Neural progenitor cell (in vitro differentiated cells): ENCODE measurements around the gene DAB2. TPM values are rescaled to one million over a fixed set of nuclear protein-coding genes. Genes with fewer than 3 reads are reported as not detected.

Source experiments
- DNase-seq: peaks from one replicate; pipeline ENCODE4 v3.0.0-alpha.2; 2016; ENCODE audit warnings: low spot score
- H2AFZ ChIP-seq: fragments of 200-600 bp; sonication (generic); replicated peaks from 2 replicates; pipeline ENCODE4 v1.6.1; 2016; ENCODE audit warnings: antibody characterized with exemption
- H3F3A ChIP-seq: fragments of 200-600 bp; sonication (generic); 2 replicates; pipeline ENCODE4 v1.6.1; 2016; ENCODE audit warnings: antibody characterized with exemption, low read depth
- H3K27ac ChIP-seq: fragments of 200-600 bp; sonication (generic); 2 replicates; pipeline ENCODE4 v1.5.1; 2016; ENCODE audit warnings: mild to moderate bottlenecking
- H3K27me3 ChIP-seq: fragments of 200-600 bp; sonication (generic); 2 replicates; pipeline ENCODE4 v1.6.1; 2016; ENCODE audit warnings: mild to moderate bottlenecking, moderate library complexity
- H3K36me3 ChIP-seq: fragments of 200-600 bp; sonication (generic); 2 replicates; pipeline ENCODE4 v1.5.1; 2016
- H3K4me1 ChIP-seq: fragments of 200-600 bp; sonication (generic); 2 replicates; pipeline ENCODE4 v1.6.1; 2016; ENCODE audit warnings: mixed run types
- H3K4me2 ChIP-seq: fragments of 200-600 bp; sonication (generic); 2 replicates; pipeline ENCODE4 v1.6.1; 2016
- H3K4me3 ChIP-seq: fragments of 200-600 bp; sonication (generic); 2 replicates; pipeline ENCODE4 v1.5.1; 2016
- H3K79me2 ChIP-seq: fragments of 200-600 bp; sonication (generic); 2 replicates; pipeline ENCODE4 v1.6.1; 2016; ENCODE audit warnings: low read depth
- H3K9ac ChIP-seq: fragments of 200-600 bp; sonication (generic); 2 replicates; pipeline ENCODE4 v1.6.1; 2016
- H3K9me3 ChIP-seq: fragments of 200-600 bp; sonication (generic); 2 replicates; pipeline ENCODE4 v1.5.1; 2016; ENCODE audit warnings: low read depth
- H4K20me1 ChIP-seq: fragments of 200-600 bp; sonication (generic); 2 replicates; pipeline ENCODE4 v1.6.1; 2016; ENCODE audit warnings: low read depth
- H3K27ac Mint-ChIP-seq: 3 replicates; pipeline ENCODE4 v1.8.0; 2021; ENCODE audit warnings: mixed read lengths
- H3K27me3 Mint-ChIP-seq: 2 replicates; pipeline ENCODE4 v1.8.0; 2022; ENCODE audit warnings: low read depth, mild to moderate bottlenecking, inconsistent platforms, moderate library complexity, mixed read lengths; ENCODE audit not compliant: insufficient read depth
- H3K36me3 Mint-ChIP-seq: 3 replicates; pipeline ENCODE4 v1.8.0; 2021; ENCODE audit warnings: mixed read lengths
- H3K4me1 Mint-ChIP-seq: 3 replicates; pipeline ENCODE4 v1.8.0; 2021; ENCODE audit warnings: mixed read lengths
- H3K4me3 Mint-ChIP-seq: 3 replicates; pipeline ENCODE4 v1.8.0; 2021; ENCODE audit warnings: mild to moderate bottlenecking, moderate library complexity, mixed read lengths
- H3K9me3 Mint-ChIP-seq: 3 replicates; pipeline ENCODE4 v1.8.0; 2020; ENCODE audit warnings: mixed read lengths
- EZH2 ChIP-seq: fragments of 200-600 bp; sonication (generic); IDR thresholded peaks from 2 replicates; pipeline ENCODE4 v1.6.1; 2017; ENCODE audit warnings: antibody characterized with exemption, mild to moderate bottlenecking, moderate library complexity
- EZH2phosphoT487 ChIP-seq: fragments of 200-600 bp; sonication (generic); IDR thresholded peaks from 2 replicates; pipeline ENCODE4 v1.6.1; 2017; ENCODE audit warnings: antibody characterized with exemption
- total RNA-seq: library from RNA; depleted of rRNA; stranded (reverse); fragments of >200 nt; gene quantifications from 2 replicates; pipeline ENCODE4 v1.2.3, GENCODE V29; 2015; ENCODE audit warnings: low replicate concordance
- TF ChIP-seq, protein P1 (sequence below): fragments of 200-600 bp; sonication (generic); IDR thresholded peaks from 2 replicates; pipeline ENCODE4 v1.5.1; 2017; ENCODE audit warnings: antibody characterized with exemption, mild to moderate bottlenecking

DAB2 gene
- total RNA-seq, 1 donor from 2014 or later = 9.9 TPM

DNA sequence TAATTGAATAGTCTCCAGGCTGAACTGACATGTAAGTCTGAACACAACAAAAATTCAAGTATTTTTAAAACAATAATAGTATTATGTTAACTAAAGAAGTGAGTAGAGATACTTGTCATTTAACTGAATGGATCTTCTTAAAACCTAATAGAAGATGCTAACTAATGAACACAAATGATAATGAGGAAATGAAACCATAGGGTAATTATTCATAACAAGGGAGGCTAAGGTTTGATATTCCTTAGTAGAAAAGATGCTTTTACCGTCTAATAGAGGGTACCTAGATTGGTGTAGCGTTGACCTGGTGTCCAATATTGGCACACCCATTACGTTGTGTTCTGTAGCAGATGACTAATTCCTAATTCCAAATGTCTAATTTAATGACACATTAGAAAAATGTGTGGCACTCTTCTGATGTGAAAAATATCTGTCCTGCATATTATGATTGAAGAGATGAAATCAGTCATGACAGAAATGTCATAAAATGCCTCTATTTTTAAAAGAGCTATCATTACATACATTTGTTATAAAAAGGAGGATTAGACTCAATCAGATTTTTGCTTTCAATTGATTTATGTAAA lies 14.9 kb upstream of the DAB2 start:
- TF ChIP-seq EZH2 = no peak
- H3F3A ChIP-seq = no peaks in the 10 kb centered on the region
- H3K9ac ChIP-seq = no peak overlapping the region
- H3K79me2 ChIP-seq = no peaks in the 10 kb centered on the region
- no peaks in the 10 kb centered on the region for H3K9me3 ChIP-seq
- no peak overlapping the region for H3K4me3 ChIP-seq
- H3K4me3 Mint-ChIP-seq = no peak overlapping the region
- no peaks in the 10 kb centered on the region for H3K27me3 Mint-ChIP-seq
- no peaks in the 10 kb centered on the region for H3K36me3 ChIP-seq
- H3K4me1 Mint-ChIP-seq = no peaks in the 10 kb centered on the region
- no peak overlapping the region for H3K27ac ChIP-seq
- H3K27ac Mint-ChIP-seq = no peak overlapping the region
- DNase-seq = no peak
- no peaks in the 10 kb centered on the region for H3K4me1 ChIP-seq
- no peak overlapping the region for H2AFZ ChIP-seq
- no peak overlapping the region for H3K4me2 ChIP-seq
- H3K9me3 Mint-ChIP-seq = no peaks in the 10 kb centered on the region
- no peaks in the 10 kb centered on the region for H4K20me1 ChIP-seq
- H3K27me3 ChIP-seq = no peaks in the 10 kb centered on the region
- no peaks in the 10 kb centered on the region for H3K36me3 Mint-ChIP-seq

DNA sequence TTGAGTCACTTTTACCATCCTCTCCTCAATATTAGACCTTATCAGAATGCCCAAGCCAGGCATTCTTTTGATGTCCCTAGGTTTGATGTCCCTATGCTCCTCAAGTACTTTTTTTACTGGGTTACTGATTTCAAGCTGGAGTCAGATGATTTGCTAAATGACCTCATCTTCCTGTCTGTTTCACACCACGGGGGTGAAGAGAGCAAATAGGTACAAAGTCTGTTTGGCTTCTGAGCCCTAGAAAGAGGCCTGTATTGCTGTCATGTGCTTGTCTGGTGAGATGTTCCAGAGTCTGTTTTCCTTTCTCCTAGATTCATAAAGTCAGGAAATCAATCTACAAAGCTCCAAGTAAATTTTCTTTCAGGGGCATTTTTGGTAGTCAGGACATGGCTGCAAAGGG lies 12.7 kb upstream of the DAB2 start:
- Mint-ChIP-seq H3K27ac (no peak overlapping the region), H3K4me1 (no peaks in the 10 kb centered on the region), H3K9me3 (no peaks in the 10 kb centered on the region), H3K4me3 (no peak overlapping the region), H3K27me3 (no peaks in the 10 kb centered on the region), H3K36me3 (no peaks in the 10 kb centered on the region)
- no peak for DNase-seq
- H4K20me1 ChIP-seq = no peaks in the 10 kb centered on the region
- no peak overlapping the region for H3K4me2 ChIP-seq
- no peak overlapping the region for H2AFZ ChIP-seq
- TF ChIP-seq, protein P1, sequence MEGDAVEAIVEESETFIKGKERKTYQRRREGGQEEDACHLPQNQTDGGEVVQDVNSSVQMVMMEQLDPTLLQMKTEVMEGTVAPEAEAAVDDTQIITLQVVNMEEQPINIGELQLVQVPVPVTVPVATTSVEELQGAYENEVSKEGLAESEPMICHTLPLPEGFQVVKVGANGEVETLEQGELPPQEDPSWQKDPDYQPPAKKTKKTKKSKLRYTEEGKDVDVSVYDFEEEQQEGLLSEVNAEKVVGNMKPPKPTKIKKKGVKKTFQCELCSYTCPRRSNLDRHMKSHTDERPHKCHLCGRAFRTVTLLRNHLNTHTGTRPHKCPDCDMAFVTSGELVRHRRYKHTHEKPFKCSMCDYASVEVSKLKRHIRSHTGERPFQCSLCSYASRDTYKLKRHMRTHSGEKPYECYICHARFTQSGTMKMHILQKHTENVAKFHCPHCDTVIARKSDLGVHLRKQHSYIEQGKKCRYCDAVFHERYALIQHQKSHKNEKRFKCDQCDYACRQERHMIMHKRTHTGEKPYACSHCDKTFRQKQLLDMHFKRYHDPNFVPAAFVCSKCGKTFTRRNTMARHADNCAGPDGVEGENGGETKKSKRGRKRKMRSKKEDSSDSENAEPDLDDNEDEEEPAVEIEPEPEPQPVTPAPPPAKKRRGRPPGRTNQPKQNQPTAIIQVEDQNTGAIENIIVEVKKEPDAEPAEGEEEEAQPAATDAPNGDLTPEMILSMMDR = no peak
- TF ChIP-seq EZH2 = no peak
- TF ChIP-seq EZH2phosphoT487 = no peak
- H3K27me3 ChIP-seq = no peaks in the 10 kb centered on the region
- H3F3A ChIP-seq = no peaks in the 10 kb centered on the region
- no peaks in the 10 kb centered on the region for H3K4me1 ChIP-seq
- no peaks in the 10 kb centered on the region for H3K79me2 ChIP-seq
- no peak overlapping the region for H3K27ac ChIP-seq
- H3K9ac ChIP-seq = no peak overlapping the region
- no peak overlapping the region for H3K4me3 ChIP-seq
- H3K9me3 ChIP-seq = no peaks in the 10 kb centered on the region
- no peaks in the 10 kb centered on the region for H3K36me3 ChIP-seq

DNA sequence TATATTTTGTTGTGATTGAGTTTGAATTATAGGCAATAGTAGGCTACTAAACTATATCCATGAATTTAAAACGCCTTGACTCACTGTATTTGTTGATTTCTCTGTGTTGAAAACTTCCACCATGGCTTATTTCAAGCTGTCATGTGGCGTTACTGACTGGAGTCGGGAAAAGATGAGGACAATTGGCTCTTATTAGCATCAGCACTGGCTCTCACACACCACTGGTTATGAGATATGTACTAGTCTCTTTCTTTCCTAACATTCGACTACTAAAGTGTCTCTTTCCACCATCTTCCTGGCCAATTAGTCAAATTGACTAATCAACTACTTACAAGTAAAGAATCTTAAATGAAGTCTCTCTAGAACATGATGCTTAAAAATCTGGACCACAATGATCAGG lies 9.1 kb upstream of the DAB2 start:
- H3K27ac Mint-ChIP-seq = no peak overlapping the region
- no peak overlapping the region for H3K4me2 ChIP-seq
- TF ChIP-seq EZH2phosphoT487 (no peak), EZH2 (no peak)
- TF ChIP-seq, protein P1 = no peak

DNA sequence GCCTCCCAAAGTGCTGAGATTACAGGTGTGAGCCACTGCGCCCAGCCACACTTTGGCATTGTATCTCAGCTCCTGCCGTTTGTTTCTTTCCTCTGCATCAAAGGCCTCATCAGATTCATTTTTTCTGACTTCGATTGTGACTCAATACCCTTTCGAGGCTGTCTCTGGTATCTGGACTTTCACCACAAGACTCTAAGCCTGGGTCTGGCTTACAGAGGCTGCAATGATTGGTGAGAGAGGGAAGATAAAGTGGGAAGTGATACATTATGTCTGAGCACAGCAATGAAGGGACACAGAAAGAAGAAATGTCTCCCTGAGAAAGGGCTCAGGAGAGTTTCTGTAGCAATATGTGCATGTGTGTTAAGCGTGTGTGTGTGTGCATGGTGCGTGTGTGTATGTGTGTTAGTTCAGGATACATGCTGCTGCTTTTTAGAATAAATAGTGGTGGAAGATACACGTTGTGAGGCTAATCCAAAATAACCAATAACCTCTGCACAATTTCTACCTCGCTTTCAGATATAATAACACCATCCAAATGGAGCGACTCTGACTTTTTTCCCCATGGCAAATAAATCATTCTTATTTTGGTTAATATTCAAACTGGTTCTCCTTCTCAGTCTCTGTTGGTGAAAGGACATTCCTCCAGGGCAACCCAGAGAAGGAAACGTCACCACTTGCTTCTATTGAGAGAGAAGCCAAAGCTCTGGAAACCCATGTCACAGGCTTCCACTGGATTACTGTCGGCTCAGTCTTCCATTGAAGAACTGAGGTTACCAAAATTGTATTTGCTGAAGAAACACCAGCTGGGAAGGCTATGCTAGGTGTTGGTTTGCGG lies 8.1 kb upstream of the DAB2 start:
- Histone ChIP-seq H2AFZ (no peak overlapping the region), H3K4me1 (no peaks in the 10 kb centered on the region), H3K9ac (no peak overlapping the region), H3K79me2 (no peaks in the 10 kb centered on the region), H3F3A (no peaks in the 10 kb centered on the region), H3K36me3 (no peaks in the 10 kb centered on the region), H3K27ac (no peak overlapping the region), H3K9me3 (no peaks in the 10 kb centered on the region), H3K27me3 (no peaks in the 10 kb centered on the region), H4K20me1 (no peaks in the 10 kb centered on the region), H3K4me3 (no peak overlapping the region), H3K4me2 (no peak overlapping the region)
- Mint-ChIP-seq H3K9me3 (no peaks in the 10 kb centered on the region), H3K36me3 (no peaks in the 10 kb centered on the region), H3K4me3 (no peak overlapping the region), H3K27me3 (no peaks in the 10 kb centered on the region), H3K4me1 (peaks cover under 1% of the 10 kb centered on the region), H3K27ac (no peak overlapping the region)
- TF ChIP-seq EZH2 = no peak
- no peak for TF ChIP-seq EZH2phosphoT487
- TF ChIP-seq, protein P1 = no peak
- DNase-seq = no peak

More for the DNA sequence above, 9.1 kb upstream of the DAB2 start:
- Histone ChIP-seq H3K79me2 (no peaks in the 10 kb centered on the region), H3K4me3 (no peak overlapping the region), H3K9ac (no peak overlapping the region), H3K27ac (no peak overlapping the region), H4K20me1 (no peaks in the 10 kb centered on the region), H2AFZ (no peak overlapping the region), H3F3A (no peaks in the 10 kb centered on the region), H3K4me1 (no peaks in the 10 kb centered on the region), H3K36me3 (no peaks in the 10 kb centered on the region), H3K9me3 (no peaks in the 10 kb centered on the region), H3K27me3 (no peaks in the 10 kb centered on the region)
- H3K9me3 Mint-ChIP-seq = no peaks in the 10 kb centered on the region
- no peaks in the 10 kb centered on the region for H3K36me3 Mint-ChIP-seq
- no peaks in the 10 kb centered on the region for H3K4me1 Mint-ChIP-seq
- no peaks in the 10 kb centered on the region for H3K27me3 Mint-ChIP-seq
- peak; percentile 4 for DNase-seq
- H3K4me3 Mint-ChIP-seq = no peak overlapping the region
